GM06990 (cell line): Measurements from ENCODE around the gene ANKRD40.

Experiments
- DNase-seq: peaks from one replicate; pipeline ENCODE4 v3.0.0-alpha.2; 2011; ENCODE audit not compliant: insufficient read length; ENCODE audit errors: extremely low read depth
- H3K27me3 ChIP-seq: replicated peaks from 2 replicates; pipeline ENCODE4 v1.6.0; 2011; ENCODE audit warnings: low read length; ENCODE audit not compliant: control insufficient read depth, insufficient read depth
- H3K36me3 ChIP-seq: 2 replicates; pipeline ENCODE4 v1.5.1; 2011; ENCODE audit warnings: low read length; ENCODE audit not compliant: control insufficient read depth, insufficient read depth
- H3K4me3 ChIP-seq: replicated peaks from 2 replicates; pipeline ENCODE4 v1.5.1; 2011; ENCODE audit warnings: low read depth, mild to moderate bottlenecking, control low read depth, low read length
- CTCF ChIP-seq: IDR thresholded peaks from 2 replicates; pipeline ENCODE4 v1.5.1; 2011; ENCODE audit warnings: low read length, control low read depth, mild to moderate bottlenecking, inconsistent platforms; ENCODE audit not compliant: insufficient read depth, poor library complexity, severe bottlenecking

The ANKRD40 gene

GRCh38 chr17:50677851-50678375 lies 29.8 kb downstream of the ANKRD40 start:
- H3K4me3 ChIP-seq, result no peak overlapping the region
- TF ChIP-seq CTCF, result no peak
- H3K36me3 ChIP-seq, result no peaks in the 10 kb centered on the region
- DNase-seq, result no peak
- H3K27me3 ChIP-seq, result no peaks in the 10 kb centered on the region; the same call in none of the 2 replicates

GRCh38 chr17:50676065-50676975 lies 31.4 kb downstream of the ANKRD40 start:
- H3K36me3 ChIP-seq, result no peaks in the 10 kb centered on the region

GRCh38 chr17:50675627-50676026 lies 32.1 kb downstream of the ANKRD40 start:
- no peak overlapping the region for H3K4me3 ChIP-seq
- no peak for TF ChIP-seq CTCF
- no peaks in the 10 kb centered on the region for H3K36me3 ChIP-seq
- DNase-seq, result no peak
- H3K27me3 ChIP-seq, result no peaks in the 10 kb centered on the region; the same call in none of the 2 replicates

More at GRCh38 chr17:50676065-50676975, 31.4 kb downstream of the ANKRD40 start:
- H3K4me3 ChIP-seq, result no peak overlapping the region
- DNase-seq, result no peak
- no peaks in the 10 kb centered on the region; the same call in none of the 2 replicates for H3K27me3 ChIP-seq
- TF ChIP-seq CTCF, result no peak

- DNase-seq, result no peak
- no peak for TF ChIP-seq CTCF
- H3K36me3 ChIP-seq, result no peaks in the 10 kb centered on the region
- no peak overlapping the region for H3K4me3 ChIP-seq
- H3K27me3 ChIP-seq, result no peaks in the 10 kb centered on the region; the same call in none of the 2 replicates
Observed at GRCh38 chr17:50675190-50675589, 32.5 kb downstream of the ANKRD40 start.

- no peak for TF ChIP-seq CTCF
- H3K4me3 ChIP-seq, result no peak overlapping the region
- DNase-seq, result no peak
Observed at GRCh38 chr17:50672831-50673551, 34.7 kb downstream of the ANKRD40 start.

More at GRCh38 chr17:50672831-50673551, 34.7 kb downstream of the ANKRD40 start:
- Histone ChIP-seq H3K36me3 (no peaks in the 10 kb centered on the region), H3K27me3 (no peaks in the 10 kb centered on the region; the same call in 1 of the 2 replicates)
